SU-DHL-6 (cell line): ENCODE data around the gene TBCA.

Source experiments
- H2AFZ ChIP-seq: fragments of 200-600 bp; sonication (generic); 2 replicates; pipeline ENCODE4 v1.6.1; 2014; ENCODE audit warnings: low read depth, mild to moderate bottlenecking, moderate library complexity, mixed read lengths, antibody characterized with exemption, low read length; ENCODE audit not compliant: severe bottlenecking
- H3F3A ChIP-seq: fragments of 200-600 bp; shearing (Covaris generic); 2 replicates; pipeline ENCODE4 v1.6.0; 2016; ENCODE audit warnings: antibody characterized with exemption, mild to moderate bottlenecking; ENCODE audit not compliant: insufficient read depth
- H3K27ac ChIP-seq: fragments of 200-600 bp; sonication (generic); 2 replicates; pipeline ENCODE4 v1.5.1; 2016; ENCODE audit warnings: low read depth, mild to moderate bottlenecking, low read length, moderate library complexity, mixed read lengths
- H3K27me3 ChIP-seq: fragments of 200-600 bp; sonication (generic), shearing (Covaris generic); 2 replicates; pipeline ENCODE4 v1.6.0; 2014; ENCODE audit warnings: mild to moderate bottlenecking, low read length
- H3K36me3 ChIP-seq: fragments of 200-600 bp; sonication (generic); 2 replicates; pipeline ENCODE4 v1.6.1; 2014; ENCODE audit warnings: mild to moderate bottlenecking, low read length, mixed read lengths
- H3K4me2 ChIP-seq: fragments of 300-600, 200-600 bp; shearing (Covaris generic), sonication (generic); 2 replicates; pipeline ENCODE4 v1.6.0; 2014; ENCODE audit warnings: low read length, low read depth, mild to moderate bottlenecking; ENCODE audit not compliant: poor library complexity, severe bottlenecking
- H3K4me3 ChIP-seq: fragments of 200-600 bp; sonication (generic); 2 replicates; pipeline ENCODE4 v1.5.1; 2014; ENCODE audit warnings: antibody characterized with exemption, low read length, mild to moderate bottlenecking, mixed read lengths; ENCODE audit not compliant: insufficient read depth, poor library complexity, severe bottlenecking
- H3K79me2 ChIP-seq: fragments of 200-600 bp; sonication (generic); 2 replicates; pipeline ENCODE4 v1.6.1; 2014; ENCODE audit warnings: mild to moderate bottlenecking, low read length, moderate library complexity; ENCODE audit not compliant: insufficient read depth
- H3K9ac ChIP-seq: fragments of 200-600 bp; sonication (generic); 2 replicates; pipeline ENCODE4 v1.7.0; 2014; ENCODE audit warnings: mild to moderate bottlenecking, low read length
- H3K9me2 ChIP-seq: fragments of 200-600 bp; sonication (generic); replicated peaks from 2 replicates; pipeline ENCODE4 v1.6.1; 2014; ENCODE audit warnings: low read length; ENCODE audit not compliant: insufficient read depth
- H3K9me3 ChIP-seq: fragments of 200-600 bp; sonication (generic); 2 replicates; pipeline ENCODE4 v1.6.1; 2014; ENCODE audit warnings: low read length, mixed read lengths; ENCODE audit not compliant: insufficient read depth
- H4K20me1 ChIP-seq: fragments of 200-600 bp; sonication (generic); 2 replicates; pipeline ENCODE4 v1.6.1; 2014; ENCODE audit warnings: low read depth, mild to moderate bottlenecking, antibody characterized with exemption, low read length, moderate library complexity, mixed read lengths
- CTCF ChIP-seq: fragments of 200-600 bp; sonication (generic); IDR thresholded peaks from one replicate; pipeline ENCODE4 v1.5.1; 2017; ENCODE audit warnings: antibody characterized with exemption, mild to moderate bottlenecking, low read length, moderate library complexity; ENCODE audit not compliant: insufficient read depth, poor library complexity, severe bottlenecking
- EZH2phosphoT487 ChIP-seq: fragments of 200-600 bp; sonication (generic), shearing (Covaris generic); conservative IDR thresholded peaks from 2 replicates; pipeline ENCODE4 v1.6.1; 2018; ENCODE audit warnings: mild to moderate bottlenecking, antibody characterized with exemption, low read length, moderate library complexity, mixed read lengths

Gene TBCA

GRCh38 chr5:77778881-77779438 lies 2.8 kb upstream of the TBCA start:
- no peak overlapping the region for H3K4me3 ChIP-seq
- TF ChIP-seq EZH2phosphoT487 (no peak), CTCF (no peak)
- H3K9me2 ChIP-seq: no peaks in the 10 kb centered on the region
- no peak overlapping the region for H2AFZ ChIP-seq
- H3K27ac ChIP-seq: no peak overlapping the region
- peaks cover 18% of the 10 kb centered on the region for H3K79me2 ChIP-seq
- H3K9me3 ChIP-seq: no peaks in the 10 kb centered on the region
- H3F3A ChIP-seq: no peaks in the 10 kb centered on the region
- no peaks in the 10 kb centered on the region for H3K27me3 ChIP-seq
- H3K4me2 ChIP-seq: no peak overlapping the region
- no peak overlapping the region for H3K9ac ChIP-seq
- no peaks in the 10 kb centered on the region for H3K36me3 ChIP-seq
- H4K20me1 ChIP-seq: no peaks in the 10 kb centered on the region

- Histone ChIP-seq H3K79me2 (peaks cover 24% of the 10 kb centered on the region), H3K27ac (no peak overlapping the region), H4K20me1 (no peaks in the 10 kb centered on the region), H3K9me3 (no peaks in the 10 kb centered on the region), H3F3A (no peaks in the 10 kb centered on the region), H3K9me2 (no peaks in the 10 kb centered on the region), H2AFZ (no peak overlapping the region), H3K9ac (no peak overlapping the region), H3K4me2 (no peak overlapping the region), H3K4me3 (no peak overlapping the region), H3K36me3 (no peaks in the 10 kb centered on the region; the same call in 1 of the 2 replicates), H3K27me3 (no peaks in the 10 kb centered on the region)
- TF ChIP-seq EZH2phosphoT487 (no peak), CTCF (no peak)
These were observed 2.3 kb upstream of the TBCA start for GRCh38 chr5:77778398-77778797.

- Histone ChIP-seq H3K27me3 (no peaks in the 10 kb centered on the region), H4K20me1 (no peaks in the 10 kb centered on the region), H3K9me2 (no peaks in the 10 kb centered on the region), H3K4me3 (no peak overlapping the region), H3K9me3 (no peaks in the 10 kb centered on the region), H3K79me2 (peaks cover 29% of the 10 kb centered on the region), H3F3A (no peaks in the 10 kb centered on the region), H2AFZ (no peak overlapping the region), H3K36me3 (peaks cover under 1% of the 10 kb centered on the region; the same call in 1 of the 2 replicates), H3K9ac (no peak overlapping the region), H3K4me2 (no peak overlapping the region), H3K27ac (no peak overlapping the region)
- TF ChIP-seq EZH2phosphoT487: no peak
- TF ChIP-seq CTCF: no peak
These were observed 1.8 kb upstream of the TBCA start for GRCh38 chr5:77777911-77778310.
